ENCODE data around the gene RNF144A.

Gene RNF144A

GRCh38 chr2:6909431-6910385 lies 7.5 kb upstream of the RNF144A start:
- no peak for FAIRE-seq

- no peak for FAIRE-seq
Observed at GRCh38 chr2:6911721-6912120, 5.5 kb upstream of the RNF144A start.

GRCh38 chr2:6913415-6914157 lies 3.6 kb upstream of the RNF144A start:
- no peak for FAIRE-seq

- FAIRE-seq: no peak
Observed at GRCh38 chr2:6914828-6915227, 2.4 kb upstream of the RNF144A start.

- FAIRE-seq: no peak
Observed at GRCh38 chr2:6915399-6915798, 1.8 kb upstream of the RNF144A start.

GRCh38 chr2:6916224-6916623 lies 988 bp upstream of the RNF144A start:
- FAIRE-seq: no peak

- FAIRE-seq: no peak
Observed at GRCh38 chr2:6916736-6917070, 509 bp upstream of the RNF144A start.

- FAIRE-seq: no peak
Observed at GRCh38 chr2:6917761-6918421, 679 bp downstream of the RNF144A start.

GRCh38 chr2:6919901-6920742 lies 2.9 kb downstream of the RNF144A start:
- no peak for FAIRE-seq

- FAIRE-seq: no peak
Observed at GRCh38 chr2:6920743-6921064, 3.5 kb downstream of the RNF144A start.

GRCh38 chr2:6921321-6921922 lies 4.2 kb downstream of the RNF144A start:
- no peak for FAIRE-seq

GRCh38 chr2:6922201-6922656 lies 5.0 kb downstream of the RNF144A start:
- no peak for FAIRE-seq

- FAIRE-seq: no peak
Observed at GRCh38 chr2:6923319-6923718, 6.1 kb downstream of the RNF144A start.

- no peak for FAIRE-seq
Observed at GRCh38 chr2:6924101-6924923, 7.1 kb downstream of the RNF144A start.

GRCh38 chr2:6924924-6925409 lies 7.8 kb downstream of the RNF144A start:
- no peak for FAIRE-seq

- FAIRE-seq: no peak
Observed at GRCh38 chr2:6926071-6926732, 9.0 kb downstream of the RNF144A start.

GRCh38 chr2:6927186-6927585 lies 10.0 kb downstream of the RNF144A start:
- no peak for FAIRE-seq

GRCh38 chr2:6927753-6928152 lies 10.5 kb downstream of the RNF144A start:
- no peak for FAIRE-seq

GRCh38 chr2:6928452-6928851 lies 11.2 kb downstream of the RNF144A start:
- no peak for FAIRE-seq

- FAIRE-seq: no peak
Observed at GRCh38 chr2:6929196-6929819, 12.1 kb downstream of the RNF144A start.
